HL-60 (cell line): Measurements from ENCODE around the gene FOSB.

ENCODE experiments used
- DNase-seq, 2 experiments: peaks; one replicate each; pipeline ENCODE4 v3.0.0-alpha.2; 2010 to 2020; ENCODE audit warnings: low read depth in 1 of 2, low spot score in 1 of 2
- H3K27ac ChIP-seq: fragments of 250-450 bp; sonication (Bioruptor Pico); replicated peaks from 2 replicates; pipeline ENCODE4 v1.5.1; 2020; ENCODE audit warnings: mild to moderate bottlenecking, moderate library complexity
- H3K27me3 ChIP-seq: fragments of 250-450 bp; sonication (Bioruptor Pico); 2 replicates; pipeline ENCODE4 v1.5.1; 2021; ENCODE audit warnings: mild to moderate bottlenecking, moderate library complexity; ENCODE audit not compliant: insufficient read depth, poor library complexity, severe bottlenecking
- H3K4me3 ChIP-seq: replicated peaks from 2 replicates; pipeline ENCODE4 v1.5.1; 2011; ENCODE audit warnings: mild to moderate bottlenecking, control low read depth, low read length; ENCODE audit not compliant: insufficient read depth
- GABPA ChIP-seq: IDR thresholded peaks from 2 replicates; pipeline ENCODE4 v1.6.1; 2012; ENCODE audit warnings: low read depth
- POLR2AphosphoS5 ChIP-seq: IDR thresholded peaks from 2 replicates; pipeline ENCODE4 v1.6.1; 2012; ENCODE audit warnings: low read depth
- SPI1 ChIP-seq: IDR thresholded peaks from 2 replicates; pipeline ENCODE4 v1.6.1; 2012; ENCODE audit warnings: low read depth, mild to moderate bottlenecking, borderline replicate concordance
- TF ChIP-seq, protein P1 (sequence below): IDR thresholded peaks from 2 replicates; pipeline ENCODE4 v1.6.1; 2012; ENCODE audit warnings: low read depth; ENCODE audit not compliant: insufficient replicate concordance
- TF ChIP-seq, protein P2 (sequence below): IDR thresholded peaks from one replicate; pipeline ENCODE4 v1.5.1; 2011; ENCODE audit warnings: low read length, control low read depth, inconsistent platforms; ENCODE audit not compliant: insufficient read depth

Gene FOSB

DNA sequence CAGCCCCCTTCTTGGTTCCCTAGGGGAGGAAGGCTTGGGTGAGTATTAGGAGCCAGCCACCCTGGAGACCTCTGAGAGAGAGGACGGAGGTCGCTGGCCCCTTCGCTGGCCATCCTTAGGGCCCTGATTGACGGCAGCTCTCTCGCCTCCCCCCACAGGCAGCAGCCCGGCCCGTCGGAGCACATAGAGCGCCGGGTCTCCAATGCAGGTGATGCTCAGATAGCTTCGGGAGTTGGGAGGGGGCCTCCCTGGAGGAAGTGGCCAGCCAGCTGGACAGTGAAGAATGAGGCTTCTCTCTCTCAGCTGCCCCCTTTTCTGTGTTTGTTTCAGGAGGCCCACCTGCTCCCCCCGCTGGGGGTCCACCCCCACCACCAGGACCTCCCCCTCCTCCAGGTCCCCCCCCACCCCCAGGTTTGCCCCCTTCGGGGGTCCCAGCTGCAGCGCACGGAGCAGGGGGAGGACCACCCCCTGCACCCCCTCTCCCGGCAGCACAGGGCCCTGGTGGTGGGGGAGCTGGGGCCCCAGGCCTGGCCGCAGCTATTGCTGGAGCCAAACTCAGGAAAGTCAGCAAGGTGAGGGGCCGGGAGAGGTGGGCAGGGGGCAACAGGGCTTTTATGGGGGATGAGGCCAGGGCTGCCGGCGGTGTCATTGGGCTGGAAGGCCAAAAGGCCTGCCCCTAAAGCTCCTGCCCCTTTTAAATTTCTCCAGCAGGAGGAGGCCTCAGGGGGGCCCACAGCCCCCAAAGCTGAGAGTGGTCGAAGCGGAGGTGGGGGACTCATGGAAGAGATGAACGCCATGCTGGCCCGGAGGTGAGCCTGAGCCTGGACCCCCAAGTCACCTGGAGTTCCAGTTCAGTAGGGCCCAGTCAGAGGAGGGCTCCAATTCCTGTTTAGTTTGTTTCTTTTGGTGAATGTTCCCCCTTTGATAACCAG lies 54.5 kb downstream of the FOSB start:
- no peak for DNase-seq
- TF ChIP-seq POLR2AphosphoS5 (no peak), GABPA (no peak), SPI1 (no peak)
- TF ChIP-seq, protein P1, sequence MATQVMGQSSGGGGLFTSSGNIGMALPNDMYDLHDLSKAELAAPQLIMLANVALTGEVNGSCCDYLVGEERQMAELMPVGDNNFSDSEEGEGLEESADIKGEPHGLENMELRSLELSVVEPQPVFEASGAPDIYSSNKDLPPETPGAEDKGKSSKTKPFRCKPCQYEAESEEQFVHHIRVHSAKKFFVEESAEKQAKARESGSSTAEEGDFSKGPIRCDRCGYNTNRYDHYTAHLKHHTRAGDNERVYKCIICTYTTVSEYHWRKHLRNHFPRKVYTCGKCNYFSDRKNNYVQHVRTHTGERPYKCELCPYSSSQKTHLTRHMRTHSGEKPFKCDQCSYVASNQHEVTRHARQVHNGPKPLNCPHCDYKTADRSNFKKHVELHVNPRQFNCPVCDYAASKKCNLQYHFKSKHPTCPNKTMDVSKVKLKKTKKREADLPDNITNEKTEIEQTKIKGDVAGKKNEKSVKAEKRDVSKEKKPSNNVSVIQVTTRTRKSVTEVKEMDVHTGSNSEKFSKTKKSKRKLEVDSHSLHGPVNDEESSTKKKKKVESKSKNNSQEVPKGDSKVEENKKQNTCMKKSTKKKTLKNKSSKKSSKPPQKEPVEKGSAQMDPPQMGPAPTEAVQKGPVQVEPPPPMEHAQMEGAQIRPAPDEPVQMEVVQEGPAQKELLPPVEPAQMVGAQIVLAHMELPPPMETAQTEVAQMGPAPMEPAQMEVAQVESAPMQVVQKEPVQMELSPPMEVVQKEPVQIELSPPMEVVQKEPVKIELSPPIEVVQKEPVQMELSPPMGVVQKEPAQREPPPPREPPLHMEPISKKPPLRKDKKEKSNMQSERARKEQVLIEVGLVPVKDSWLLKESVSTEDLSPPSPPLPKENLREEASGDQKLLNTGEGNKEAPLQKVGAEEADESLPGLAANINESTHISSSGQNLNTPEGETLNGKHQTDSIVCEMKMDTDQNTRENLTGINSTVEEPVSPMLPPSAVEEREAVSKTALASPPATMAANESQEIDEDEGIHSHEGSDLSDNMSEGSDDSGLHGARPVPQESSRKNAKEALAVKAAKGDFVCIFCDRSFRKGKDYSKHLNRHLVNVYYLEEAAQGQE: no peak
- TF ChIP-seq, protein P2, sequence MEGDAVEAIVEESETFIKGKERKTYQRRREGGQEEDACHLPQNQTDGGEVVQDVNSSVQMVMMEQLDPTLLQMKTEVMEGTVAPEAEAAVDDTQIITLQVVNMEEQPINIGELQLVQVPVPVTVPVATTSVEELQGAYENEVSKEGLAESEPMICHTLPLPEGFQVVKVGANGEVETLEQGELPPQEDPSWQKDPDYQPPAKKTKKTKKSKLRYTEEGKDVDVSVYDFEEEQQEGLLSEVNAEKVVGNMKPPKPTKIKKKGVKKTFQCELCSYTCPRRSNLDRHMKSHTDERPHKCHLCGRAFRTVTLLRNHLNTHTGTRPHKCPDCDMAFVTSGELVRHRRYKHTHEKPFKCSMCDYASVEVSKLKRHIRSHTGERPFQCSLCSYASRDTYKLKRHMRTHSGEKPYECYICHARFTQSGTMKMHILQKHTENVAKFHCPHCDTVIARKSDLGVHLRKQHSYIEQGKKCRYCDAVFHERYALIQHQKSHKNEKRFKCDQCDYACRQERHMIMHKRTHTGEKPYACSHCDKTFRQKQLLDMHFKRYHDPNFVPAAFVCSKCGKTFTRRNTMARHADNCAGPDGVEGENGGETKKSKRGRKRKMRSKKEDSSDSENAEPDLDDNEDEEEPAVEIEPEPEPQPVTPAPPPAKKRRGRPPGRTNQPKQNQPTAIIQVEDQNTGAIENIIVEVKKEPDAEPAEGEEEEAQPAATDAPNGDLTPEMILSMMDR: no peak
- Histone ChIP-seq H3K27ac (no peak overlapping the region), H3K27me3 (no peaks in the 10 kb centered on the region), H3K4me3 (no peak overlapping the region)

DNA sequence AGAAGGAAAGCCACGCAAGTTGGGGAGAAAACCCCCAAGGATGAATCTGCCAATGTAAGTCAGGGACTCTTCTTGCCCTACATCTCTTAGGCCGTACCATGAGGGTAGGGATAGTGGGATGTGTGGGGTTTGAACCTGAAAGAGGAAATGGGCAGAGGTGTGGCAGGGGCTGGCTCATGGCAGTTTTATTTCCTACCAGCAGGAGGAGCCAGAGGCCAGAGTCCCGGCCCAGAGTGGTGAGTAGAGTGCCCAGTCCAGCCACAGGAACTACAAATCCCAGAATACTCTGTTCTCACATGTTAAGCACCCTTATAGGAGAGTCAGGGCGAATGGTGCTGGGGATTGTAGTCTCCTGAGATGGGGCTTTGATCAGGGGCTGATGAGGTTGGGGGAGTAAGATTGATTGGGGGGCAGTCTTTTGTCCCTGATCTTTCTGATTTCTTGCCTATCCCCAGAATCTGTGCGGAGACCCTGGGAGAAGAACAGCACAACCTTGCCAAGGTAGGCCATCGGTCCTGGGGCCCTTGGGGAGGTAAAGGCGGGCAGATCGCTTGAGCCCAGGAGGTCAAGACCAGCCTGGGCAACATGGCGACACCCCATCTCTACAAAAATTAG lies 56.0 kb downstream of the FOSB start:
- TF ChIP-seq, protein P2: peak; percentile 93
- peak; percentile 95 for TF ChIP-seq SPI1
- TF ChIP-seq, protein P1: no peak
- H3K27ac ChIP-seq: no peak overlapping the region
- peak; percentile 77 to 90 for DNase-seq
- no peak overlapping the region for H3K4me3 ChIP-seq
- H3K27me3 ChIP-seq: no peaks in the 10 kb centered on the region

DNA sequence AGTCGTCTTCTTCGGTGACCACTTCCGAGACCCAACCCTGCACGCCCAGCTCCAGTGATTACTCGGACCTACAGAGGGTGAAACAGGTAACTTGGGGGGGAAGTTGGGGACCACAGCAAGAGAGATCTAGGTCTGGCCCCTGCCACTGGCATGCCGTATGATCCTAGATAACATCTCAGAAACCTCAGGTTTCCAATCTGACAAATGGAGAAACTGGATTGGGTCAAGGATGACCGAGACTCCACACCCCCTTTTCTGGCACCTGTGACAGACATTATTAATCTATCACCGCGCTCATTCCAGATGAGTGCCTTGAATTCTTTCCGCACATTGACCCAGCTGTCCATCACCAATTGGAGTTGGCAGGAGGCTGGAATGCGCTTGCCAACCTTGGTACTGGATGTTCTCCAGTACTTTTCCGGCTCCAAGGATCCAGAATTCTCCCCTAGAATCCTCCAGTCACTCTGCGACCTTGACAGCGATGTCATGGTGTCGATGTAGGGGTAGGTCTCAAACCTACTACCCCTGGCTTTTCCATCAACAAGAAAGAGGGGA lies 56.9 kb downstream of the FOSB start:
- DNase-seq: no peak
- Histone ChIP-seq H3K4me3 (no peak overlapping the region), H3K27ac (no peak overlapping the region), H3K27me3 (no peaks in the 10 kb centered on the region)
- TF ChIP-seq, protein P1: no peak
- no peak for TF ChIP-seq POLR2AphosphoS5
- no peak for TF ChIP-seq GABPA
- TF ChIP-seq SPI1: no peak
- TF ChIP-seq, protein P2: no peak
